Osteocyte (in vitro differentiated cells): ENCODE results near the gene ALS2CL. TPM values are rescaled to one million over a fixed set of nuclear protein-coding genes. Genes with fewer than 3 reads are reported as not detected.

Experiments
- DNase-seq: peaks from one replicate; pipeline ENCODE4 v3.0.0; 2021; ENCODE audit warnings: mixed read lengths; ENCODE audit not compliant: unreplicated experiment; ENCODE audit errors: extremely low spot score
- H3K27ac Mint-ChIP-seq: one replicate; pipeline ENCODE4 v1.8.0; 2021; ENCODE audit warnings: mild to moderate bottlenecking, mixed read lengths; ENCODE audit not compliant: unreplicated experiment
- H3K27me3 Mint-ChIP-seq: one replicate; pipeline ENCODE4 v1.8.0; 2021; ENCODE audit warnings: mixed read lengths; ENCODE audit not compliant: unreplicated experiment
- H3K36me3 Mint-ChIP-seq: one replicate; pipeline ENCODE4 v1.8.0; 2021; ENCODE audit warnings: mixed read lengths; ENCODE audit not compliant: unreplicated experiment
- H3K4me1 Mint-ChIP-seq: one replicate; pipeline ENCODE4 v1.8.0; 2021; ENCODE audit warnings: mixed read lengths; ENCODE audit not compliant: unreplicated experiment
- H3K4me3 Mint-ChIP-seq: one replicate; pipeline ENCODE4 v1.8.0; 2021; ENCODE audit warnings: mild to moderate bottlenecking, moderate library complexity, mixed read lengths; ENCODE audit not compliant: unreplicated experiment
- H3K9me3 Mint-ChIP-seq: one replicate; pipeline ENCODE4 v1.8.0; 2021; ENCODE audit warnings: mixed read lengths; ENCODE audit not compliant: unreplicated experiment
- total RNA-seq: library from RNA; stranded (reverse); gene quantifications from 2 replicates; pipeline ENCODE4 v1.2.1, GENCODE V29; 2021
- TF ChIP-seq, protein P1 (sequence below): fragments of 200-600 bp; sonication (generic); IDR thresholded peaks from 2 replicates; pipeline ENCODE4 v1.5.0; 2021; ENCODE audit warnings: antibody characterized with exemption, mild to moderate bottlenecking, moderate library complexity

The ALS2CL gene
- total RNA-seq, 1 donor from 2014 or later, result 0.99 TPM

DNA sequence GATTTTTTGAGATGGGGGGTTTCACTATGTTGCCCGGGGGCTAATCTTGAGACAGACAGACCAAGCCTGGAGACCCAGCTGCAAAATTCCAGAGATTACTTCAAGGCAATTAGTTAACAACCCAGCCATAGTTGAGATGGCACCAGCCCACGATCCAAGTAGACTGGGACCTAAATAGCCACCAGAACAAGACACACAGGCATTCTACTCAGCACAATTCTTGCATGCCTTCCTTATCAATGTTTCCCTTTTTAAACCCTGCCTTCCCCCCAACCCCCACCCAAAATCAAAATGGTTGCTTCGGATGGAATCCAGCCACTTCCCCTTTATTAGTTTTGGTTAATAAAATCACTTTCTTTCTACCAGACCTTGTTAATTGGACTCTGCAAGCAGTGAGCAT is 52.6 kb downstream of the ALS2CL start:
- H3K27me3 Mint-ChIP-seq, result peaks cover 21% of the 10 kb centered on the region
- no peaks in the 10 kb centered on the region for H3K4me1 Mint-ChIP-seq
- peak; percentile 32 for DNase-seq
- peaks cover 3% of the 10 kb centered on the region for H3K36me3 Mint-ChIP-seq
- TF ChIP-seq, protein P1, sequence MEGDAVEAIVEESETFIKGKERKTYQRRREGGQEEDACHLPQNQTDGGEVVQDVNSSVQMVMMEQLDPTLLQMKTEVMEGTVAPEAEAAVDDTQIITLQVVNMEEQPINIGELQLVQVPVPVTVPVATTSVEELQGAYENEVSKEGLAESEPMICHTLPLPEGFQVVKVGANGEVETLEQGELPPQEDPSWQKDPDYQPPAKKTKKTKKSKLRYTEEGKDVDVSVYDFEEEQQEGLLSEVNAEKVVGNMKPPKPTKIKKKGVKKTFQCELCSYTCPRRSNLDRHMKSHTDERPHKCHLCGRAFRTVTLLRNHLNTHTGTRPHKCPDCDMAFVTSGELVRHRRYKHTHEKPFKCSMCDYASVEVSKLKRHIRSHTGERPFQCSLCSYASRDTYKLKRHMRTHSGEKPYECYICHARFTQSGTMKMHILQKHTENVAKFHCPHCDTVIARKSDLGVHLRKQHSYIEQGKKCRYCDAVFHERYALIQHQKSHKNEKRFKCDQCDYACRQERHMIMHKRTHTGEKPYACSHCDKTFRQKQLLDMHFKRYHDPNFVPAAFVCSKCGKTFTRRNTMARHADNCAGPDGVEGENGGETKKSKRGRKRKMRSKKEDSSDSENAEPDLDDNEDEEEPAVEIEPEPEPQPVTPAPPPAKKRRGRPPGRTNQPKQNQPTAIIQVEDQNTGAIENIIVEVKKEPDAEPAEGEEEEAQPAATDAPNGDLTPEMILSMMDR, result no peak
- no peak overlapping the region for H3K27ac Mint-ChIP-seq
- H3K4me3 Mint-ChIP-seq, result no peak overlapping the region
- peaks cover 12% of the 10 kb centered on the region for H3K9me3 Mint-ChIP-seq

DNA sequence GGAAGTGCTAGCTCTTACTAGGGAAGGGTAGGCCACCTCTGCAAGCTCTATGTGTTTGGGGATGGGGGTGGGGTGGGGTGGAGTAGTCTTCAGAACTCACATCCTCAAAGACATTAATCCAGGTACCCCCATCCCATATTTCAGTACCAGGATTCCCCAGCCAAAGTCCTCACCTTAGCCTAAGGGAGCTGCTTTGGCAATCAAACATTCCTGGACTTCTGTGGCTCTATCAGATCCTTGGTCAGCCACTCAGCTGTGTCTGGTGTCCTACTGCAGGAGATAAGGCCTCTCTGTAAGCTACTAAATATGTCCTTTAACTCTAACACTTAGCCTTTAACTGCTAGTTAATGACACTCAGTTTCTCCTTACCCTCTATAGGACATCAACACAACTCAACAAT is 54.3 kb downstream of the ALS2CL start:
- H3K9me3 Mint-ChIP-seq, result peaks cover 12% of the 10 kb centered on the region
- H3K27me3 Mint-ChIP-seq, result peaks cover 21% of the 10 kb centered on the region
- H3K4me3 Mint-ChIP-seq, result no peak overlapping the region
- peaks cover 3% of the 10 kb centered on the region for H3K36me3 Mint-ChIP-seq
- H3K4me1 Mint-ChIP-seq, result no peaks in the 10 kb centered on the region
- H3K27ac Mint-ChIP-seq, result no peak overlapping the region
- DNase-seq, result no peak
- TF ChIP-seq, protein P1, result no peak

DNA sequence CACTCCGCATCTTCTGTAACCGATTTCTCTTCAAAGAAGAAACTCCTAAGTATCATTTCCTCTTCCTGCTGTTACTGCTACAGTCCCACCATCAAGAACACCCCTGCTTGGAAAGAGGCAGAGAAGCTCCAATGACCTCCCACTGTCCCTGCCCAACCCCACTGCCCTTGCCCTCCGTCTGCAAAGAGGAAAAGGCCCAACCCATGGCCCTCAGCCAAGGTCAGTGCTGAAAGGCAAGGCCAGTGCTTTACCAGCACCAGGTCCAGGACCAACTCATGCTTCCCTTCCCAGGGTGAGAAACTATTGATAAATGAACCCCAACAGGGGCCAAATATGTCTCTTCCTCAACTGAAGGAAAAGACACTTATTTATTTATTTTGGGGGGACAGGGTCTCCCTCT is 58.6 kb downstream of the ALS2CL start:
- H3K4me3 Mint-ChIP-seq, result no peak overlapping the region
- TF ChIP-seq, protein P1, result no peak
- H3K4me1 Mint-ChIP-seq, result peaks cover 4% of the 10 kb centered on the region
- no peaks in the 10 kb centered on the region for H3K9me3 Mint-ChIP-seq
- no peaks in the 10 kb centered on the region for H3K36me3 Mint-ChIP-seq
- no peaks in the 10 kb centered on the region for H3K27me3 Mint-ChIP-seq
- H3K27ac Mint-ChIP-seq, result no peak overlapping the region
- DNase-seq, result peak; percentile 63

DNA sequence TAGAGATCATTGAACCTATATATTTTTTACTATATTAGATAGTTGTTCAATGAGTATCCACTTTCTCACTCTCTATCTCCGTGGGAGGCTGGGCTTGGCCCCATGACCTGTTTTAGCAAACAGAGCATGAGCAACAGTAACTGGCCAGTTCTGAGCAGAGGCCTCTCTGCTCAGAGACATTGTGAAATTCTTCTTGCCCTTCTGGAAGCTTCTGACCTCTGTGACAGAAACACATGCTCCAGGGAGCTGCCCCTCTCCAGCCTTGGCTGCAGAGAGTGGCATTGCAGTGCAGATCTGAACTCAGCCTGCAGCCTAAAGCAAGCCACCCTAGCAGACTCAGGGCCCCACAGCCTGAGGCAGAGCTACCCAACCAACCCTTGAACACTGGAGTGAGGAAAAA is 60.7 kb downstream of the ALS2CL start:
- peaks cover 14% of the 10 kb centered on the region for H3K4me1 Mint-ChIP-seq
- H3K27me3 Mint-ChIP-seq, result no peaks in the 10 kb centered on the region
- TF ChIP-seq, protein P1, result no peak
- DNase-seq, result peak; percentile 63
- no peaks in the 10 kb centered on the region for H3K36me3 Mint-ChIP-seq
- no peak overlapping the region for H3K27ac Mint-ChIP-seq
- H3K9me3 Mint-ChIP-seq, result no peaks in the 10 kb centered on the region
- no peak overlapping the region for H3K4me3 Mint-ChIP-seq

DNA sequence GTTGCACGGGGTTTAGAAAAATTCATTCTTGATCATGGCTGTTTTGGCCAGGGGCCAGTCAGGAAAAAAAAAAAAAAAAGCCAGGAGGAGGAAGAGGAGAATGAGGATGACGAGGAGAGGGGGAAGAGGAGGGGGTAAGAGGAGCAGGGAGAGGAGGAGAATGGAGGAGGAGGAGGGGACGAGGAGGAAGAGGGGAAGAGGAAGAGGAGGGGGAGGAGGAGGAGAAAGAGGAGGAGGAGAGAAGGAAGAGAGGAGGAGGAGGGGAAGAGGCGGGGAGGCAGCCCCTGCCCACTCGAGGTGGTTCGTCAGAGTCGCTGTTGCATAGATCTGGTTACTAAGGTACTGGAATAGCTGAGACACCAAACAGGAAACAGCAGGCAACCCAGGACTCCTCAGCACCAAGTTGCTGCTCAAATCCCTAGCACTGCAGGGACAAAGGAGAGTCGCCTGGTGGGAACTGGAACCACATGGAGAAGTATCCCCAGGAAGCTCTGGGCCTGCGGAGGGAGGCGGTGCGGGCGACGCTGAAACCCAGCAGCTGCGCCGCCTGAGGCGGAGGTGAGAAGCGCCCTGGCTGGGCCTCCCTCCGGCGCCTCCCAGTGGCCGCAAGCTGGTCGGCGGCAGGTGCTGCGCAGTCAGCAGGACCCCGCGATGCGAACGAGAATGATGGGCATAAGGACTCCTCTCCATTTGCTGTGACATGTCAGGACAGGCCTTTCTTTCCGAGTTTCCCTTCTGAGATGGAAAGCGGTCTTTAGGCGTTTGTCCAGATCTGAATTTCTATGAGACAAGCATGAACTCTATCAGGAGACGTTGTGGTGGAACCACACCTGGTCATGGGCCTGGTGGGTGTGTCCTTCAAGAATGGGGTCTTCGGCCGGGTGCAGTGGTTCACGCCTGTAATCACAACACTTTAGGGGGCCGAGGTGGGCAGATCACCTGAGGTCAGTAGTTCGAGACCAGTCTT is 63.6 kb downstream of the ALS2CL start:
- DNase-seq, result peak; percentile 90
- H3K4me1 Mint-ChIP-seq, result peaks cover 17% of the 10 kb centered on the region
- H3K4me3 Mint-ChIP-seq, result peak overlapping the region; percentile 63
- H3K36me3 Mint-ChIP-seq, result no peaks in the 10 kb centered on the region
- no peaks in the 10 kb centered on the region for H3K9me3 Mint-ChIP-seq
- peak overlapping the region; percentile 67 for H3K27ac Mint-ChIP-seq
- TF ChIP-seq, protein P1, result peak; percentile 93
- peaks cover 4% of the 10 kb centered on the region for H3K27me3 Mint-ChIP-seq
